Cerebellar cortex (tissue), 1 donor: ENCODE results near the gene L1TD1.
"Not testable (repeated sequence)": the region's sequence is repeated elsewhere in the genome, so short reads cannot be mapped to it uniquely, and the experiment has no call there.

ENCODE experiments used
- DNase-seq: peaks from one replicate; pipeline ENCODE4 v3.0.0-alpha.2; 2015; ENCODE audit warnings: low spot score

L1TD1 gene

GRCh38 chr1:62207187-62207586 is 12.5 kb downstream of the L1TD1 start:
- no peak for DNase-seq

DNA sequence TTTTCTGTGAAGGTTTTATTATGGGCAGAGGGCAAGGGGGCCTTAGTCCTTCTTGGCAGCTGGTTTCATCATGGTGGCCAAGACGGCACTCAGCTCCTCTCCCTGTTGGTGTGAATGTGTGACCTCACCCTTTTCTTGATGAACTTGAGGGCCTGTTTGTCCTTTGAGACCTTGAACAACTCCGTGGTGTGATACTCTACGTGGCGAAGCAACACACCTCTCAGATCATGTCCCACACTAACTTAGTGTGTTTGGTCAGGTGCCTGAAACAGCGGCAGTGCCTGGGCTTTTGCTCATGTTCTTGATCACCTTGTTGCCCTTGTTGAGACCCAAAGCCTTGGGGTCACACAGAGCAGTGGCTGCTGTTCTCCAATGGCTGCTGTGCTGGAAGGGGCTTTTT is 13.4 kb downstream of the L1TD1 start:
- no peak for DNase-seq

DNA sequence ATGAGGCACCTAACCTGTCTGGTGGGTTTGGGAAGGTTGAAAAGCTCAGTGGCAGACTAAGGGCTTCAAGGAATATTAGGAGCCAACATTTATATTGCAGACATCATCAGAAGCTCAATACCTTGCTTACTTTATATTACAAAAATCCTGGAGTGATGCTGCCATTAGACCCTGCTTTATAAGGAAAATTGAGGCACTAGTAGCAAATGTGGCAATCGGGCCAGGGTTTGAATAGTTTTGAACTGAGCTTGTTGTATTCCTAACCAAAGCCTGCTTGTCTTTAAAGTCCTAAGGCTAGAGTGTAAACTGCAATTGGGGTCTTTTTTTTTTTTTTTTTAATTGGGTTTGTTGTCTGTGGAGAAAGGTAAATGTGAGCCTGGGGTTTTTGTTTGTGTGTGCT is 14.3 kb downstream of the L1TD1 start:
- no peak for DNase-seq

GRCh38 chr1:62209931-62210595 is 15.4 kb downstream of the L1TD1 start:
- DNase-seq, result no peak

- peak; percentile 4 for DNase-seq
Measured at GRCh38 chr1:62210960-62211359, 16.3 kb downstream of the L1TD1 start.

GRCh38 chr1:62212411-62212810 is 17.8 kb downstream of the L1TD1 start:
- DNase-seq, result no peak

GRCh38 chr1:62213075-62213914 is 18.6 kb downstream of the L1TD1 start:
- no peak for DNase-seq

DNA sequence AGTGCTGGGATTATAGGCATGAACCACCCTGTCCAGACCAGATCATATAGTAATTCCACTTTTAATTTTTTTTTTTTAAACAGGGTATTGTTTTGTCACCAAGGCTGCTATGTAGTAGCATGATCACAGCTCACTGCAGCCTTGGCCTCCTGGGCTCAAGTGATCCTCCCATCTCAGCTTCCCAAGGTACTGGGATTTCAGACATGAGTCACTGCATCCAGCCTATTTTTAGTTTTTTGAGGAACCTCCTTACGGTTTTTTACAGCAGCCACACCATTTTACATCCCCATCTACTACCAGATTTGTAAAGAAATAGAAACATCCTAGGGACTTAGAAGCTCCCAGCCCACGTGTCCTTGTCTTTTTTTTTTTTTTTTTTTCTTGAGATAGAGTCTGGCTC is 24.0 kb downstream of the L1TD1 start:
- no peak for DNase-seq

- DNase-seq, result not testable (repeated sequence)
Measured at GRCh38 chr1:62220456-62220855, 25.8 kb downstream of the L1TD1 start.

DNA sequence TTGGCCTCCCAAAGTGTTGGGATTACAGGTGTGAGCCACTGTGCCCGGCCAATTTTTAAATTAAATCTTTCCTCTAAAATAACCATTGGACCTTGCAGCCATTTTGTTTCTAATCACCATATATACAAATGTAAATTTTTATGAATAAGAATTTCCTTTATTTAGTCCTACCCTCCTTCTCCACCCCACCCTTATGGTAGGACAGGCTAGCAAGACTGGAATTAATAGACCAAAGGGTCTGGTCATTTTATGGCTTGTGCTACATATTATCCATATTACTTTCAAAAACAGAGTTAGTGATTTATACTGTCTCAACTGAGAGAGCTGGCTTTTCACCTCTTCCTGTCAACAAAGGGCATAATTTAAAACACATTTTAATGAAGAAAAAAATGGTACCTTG is 26.5 kb downstream of the L1TD1 start:
- DNase-seq, result no peak

GRCh38 chr1:62222321-62222720 is 27.7 kb downstream of the L1TD1 start:
- no peak for DNase-seq

GRCh38 chr1:62224182-62224581 is 29.5 kb downstream of the L1TD1 start:
- DNase-seq, result no peak

DNA sequence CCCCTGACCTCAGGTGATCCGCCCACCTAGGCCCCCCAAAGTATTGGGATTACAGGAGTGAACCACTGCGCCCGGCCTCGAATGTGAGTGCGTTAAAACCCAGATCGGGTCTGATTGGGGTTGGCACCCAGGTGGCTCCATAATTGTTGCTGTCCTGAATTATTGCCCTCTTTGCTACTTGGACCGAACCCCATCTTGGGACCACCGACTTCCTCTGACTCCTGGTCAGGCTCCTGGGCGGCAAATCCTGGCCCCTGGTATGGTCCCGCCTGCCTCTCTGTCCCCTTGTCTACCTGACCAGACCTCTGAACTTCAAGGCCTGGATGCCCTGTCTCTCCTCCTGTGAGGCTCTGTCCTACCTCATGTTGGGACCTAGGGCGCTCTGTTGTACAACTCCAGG is 32.8 kb downstream of the L1TD1 start:
- no peak for DNase-seq

GRCh38 chr1:62228136-62228882 is 33.7 kb downstream of the L1TD1 start:
- peak; percentile 8 for DNase-seq

- peak; percentile 9 for DNase-seq
Measured at GRCh38 chr1:62228883-62229187, 34.2 kb downstream of the L1TD1 start.

- DNase-seq, result no peak
Measured at GRCh38 chr1:62229468-62229867, 34.8 kb downstream of the L1TD1 start.

GRCh38 chr1:62229932-62230331 is 35.3 kb downstream of the L1TD1 start:
- DNase-seq, result no peak

- no peak for DNase-seq
Measured at GRCh38 chr1:62230718-62231117, 36.1 kb downstream of the L1TD1 start.

- DNase-seq, result no peak
Measured at GRCh38 chr1:62232871-62233278, 38.2 kb downstream of the L1TD1 start.

- DNase-seq, result no peak
Measured at GRCh38 chr1:62233926-62234450, 39.3 kb downstream of the L1TD1 start.

GRCh38 chr1:62234688-62235087 is 40.0 kb downstream of the L1TD1 start:
- no peak for DNase-seq

DNA sequence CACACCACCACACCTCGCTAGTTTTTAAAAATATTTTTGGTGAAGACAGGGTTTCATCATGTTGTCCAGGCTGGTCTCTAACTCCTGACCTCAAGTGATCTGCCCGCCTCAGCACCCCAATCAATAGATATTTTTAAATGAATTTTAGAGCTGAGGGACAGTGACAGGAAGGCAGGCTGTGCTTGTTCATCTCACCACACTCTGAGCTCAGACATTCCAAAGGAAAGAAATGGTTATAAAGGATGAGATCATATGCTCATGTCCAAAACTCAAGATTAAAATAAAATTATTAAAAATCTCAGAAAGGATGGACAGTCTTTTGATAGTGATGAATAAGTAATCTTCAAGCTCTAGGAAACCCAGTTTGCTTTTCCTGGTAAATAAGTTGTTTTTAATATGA is 40.9 kb downstream of the L1TD1 start:
- no peak for DNase-seq

DNA sequence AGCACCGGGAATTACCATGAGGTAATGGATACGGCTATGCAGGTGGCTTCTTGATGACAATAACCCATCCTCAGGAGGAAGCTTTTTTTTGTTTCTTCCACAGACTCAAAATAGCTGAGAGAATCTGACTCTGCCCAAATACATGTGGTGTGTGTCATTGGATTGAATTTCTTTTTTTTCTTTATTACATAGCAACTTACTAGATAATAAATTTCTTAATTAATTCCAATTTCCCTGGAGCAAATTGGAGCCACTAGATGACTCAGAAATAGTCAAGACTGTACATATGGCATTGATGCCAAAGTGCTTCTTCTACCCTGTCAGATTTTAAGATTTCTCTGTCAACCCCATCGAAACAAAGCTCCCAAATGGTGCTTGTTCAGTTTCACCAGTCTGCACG is 42.7 kb downstream of the L1TD1 start:
- no peak for DNase-seq
